Glutamatergic neuron (in vitro differentiated cells): Measurements from ENCODE around the gene PRPF6. TPM values are rescaled to one million over a fixed set of nuclear protein-coding genes. Genes with fewer than 3 reads are reported as not detected.

ENCODE experiments used
- DNase-seq: peaks from one replicate; pipeline ENCODE4 v3.0.0; 2022
- H3K27ac Mint-ChIP-seq: one replicate; pipeline ENCODE4 v1.8.0; 2020; ENCODE audit warnings: mild to moderate bottlenecking, mixed read lengths, inconsistent platforms; ENCODE audit not compliant: unreplicated experiment
- H3K27me3 Mint-ChIP-seq: one replicate; pipeline ENCODE4 v1.8.0; 2020; ENCODE audit warnings: mild to moderate bottlenecking, moderate library complexity, mixed read lengths, inconsistent platforms; ENCODE audit not compliant: unreplicated experiment
- H3K36me3 Mint-ChIP-seq: one replicate; pipeline ENCODE4 v1.8.0; 2020; ENCODE audit warnings: mild to moderate bottlenecking, mixed read lengths, inconsistent platforms; ENCODE audit not compliant: unreplicated experiment
- H3K4me1 Mint-ChIP-seq: one replicate; pipeline ENCODE4 v1.8.0; 2020; ENCODE audit warnings: mild to moderate bottlenecking, low read depth, mixed read lengths, inconsistent platforms; ENCODE audit not compliant: unreplicated experiment
- H3K4me3 Mint-ChIP-seq: one replicate; pipeline ENCODE4 v1.8.0; 2020; ENCODE audit warnings: mild to moderate bottlenecking, mixed read lengths, inconsistent platforms; ENCODE audit not compliant: unreplicated experiment
- H3K9me3 Mint-ChIP-seq: one replicate; pipeline ENCODE4 v1.8.0; 2020; ENCODE audit warnings: mild to moderate bottlenecking, moderate library complexity, mixed read lengths, inconsistent platforms; ENCODE audit not compliant: unreplicated experiment
- total RNA-seq: library from RNA; stranded (reverse); fragmentation: NEBNext Ultra II Directional; extraction: Animal tissue kit (Norgen Biotek cat#: 25700); gene quantifications from one replicate; pipeline ENCODE4 v1.2.1, GENCODE V29; 2021; ENCODE audit not compliant: unreplicated experiment
- TF ChIP-seq, protein P1 (sequence below): fragments of 200-600 bp; sonication (generic); IDR thresholded peaks from one replicate; pipeline ENCODE4 v1.5.0; 2021; ENCODE audit not compliant: partially characterized antibody, unreplicated experiment

The PRPF6 gene
- total RNA-seq, 1 donor from 2014 or later = 60.9 TPM

DNA sequence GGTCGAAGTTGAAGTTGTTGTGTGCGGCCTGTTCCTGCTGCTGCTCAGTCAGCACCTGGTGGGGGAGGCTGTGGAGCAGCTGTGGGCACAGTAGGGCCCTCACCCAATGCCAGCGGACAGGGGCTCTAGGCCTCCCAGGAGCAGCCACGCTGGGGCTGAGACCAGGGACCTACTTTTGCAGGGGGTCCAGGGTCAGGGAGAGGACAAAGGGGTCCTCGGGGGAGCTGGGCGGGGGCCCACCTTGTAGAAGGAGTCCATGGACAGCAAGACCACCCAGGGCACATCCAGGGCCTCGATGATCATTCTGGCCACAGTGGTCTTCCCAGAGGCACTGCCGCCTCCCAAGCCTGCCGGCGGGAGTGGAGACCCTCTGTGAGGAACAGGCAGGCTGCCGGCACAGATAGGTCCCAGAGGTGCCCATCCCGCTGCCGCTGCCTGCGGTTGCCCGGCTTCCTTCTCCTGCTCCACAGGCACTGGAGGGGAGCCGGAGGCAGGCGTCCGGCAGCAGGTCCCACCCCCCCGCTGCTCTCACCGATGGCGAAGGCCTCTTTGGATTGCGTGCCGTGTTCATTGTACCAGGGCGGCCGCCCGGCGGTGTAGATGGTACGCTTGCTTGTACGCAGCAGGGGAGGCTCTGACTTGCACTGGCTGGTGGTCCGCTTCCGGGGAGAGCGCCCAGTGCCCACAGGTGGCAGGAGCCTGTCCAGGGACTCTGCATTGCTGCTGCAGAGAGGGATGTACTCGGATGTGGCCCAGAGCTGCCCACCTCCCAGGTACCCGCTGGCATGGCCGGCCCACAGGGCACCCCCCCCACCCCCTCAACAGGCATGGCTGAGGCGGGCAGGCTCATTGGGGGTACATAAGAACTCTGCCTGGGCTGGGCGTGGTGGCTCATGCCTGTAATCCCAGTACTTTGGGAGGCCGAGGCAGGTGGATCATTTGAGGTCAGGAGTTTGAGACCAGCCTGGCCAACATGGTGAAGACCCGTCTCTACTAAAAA lies 34.7 kb upstream of the PRPF6 start:
- Mint-ChIP-seq H3K27me3 (peaks cover 31% of the 10 kb centered on the region), H3K36me3 (no peaks in the 10 kb centered on the region), H3K4me1 (peaks cover 25% of the 10 kb centered on the region), H3K4me3 (no peak overlapping the region), H3K27ac (peak overlapping the region; percentile 4), H3K9me3 (peaks cover 8% of the 10 kb centered on the region)
- DNase-seq = no peak
- TF ChIP-seq, protein P1, sequence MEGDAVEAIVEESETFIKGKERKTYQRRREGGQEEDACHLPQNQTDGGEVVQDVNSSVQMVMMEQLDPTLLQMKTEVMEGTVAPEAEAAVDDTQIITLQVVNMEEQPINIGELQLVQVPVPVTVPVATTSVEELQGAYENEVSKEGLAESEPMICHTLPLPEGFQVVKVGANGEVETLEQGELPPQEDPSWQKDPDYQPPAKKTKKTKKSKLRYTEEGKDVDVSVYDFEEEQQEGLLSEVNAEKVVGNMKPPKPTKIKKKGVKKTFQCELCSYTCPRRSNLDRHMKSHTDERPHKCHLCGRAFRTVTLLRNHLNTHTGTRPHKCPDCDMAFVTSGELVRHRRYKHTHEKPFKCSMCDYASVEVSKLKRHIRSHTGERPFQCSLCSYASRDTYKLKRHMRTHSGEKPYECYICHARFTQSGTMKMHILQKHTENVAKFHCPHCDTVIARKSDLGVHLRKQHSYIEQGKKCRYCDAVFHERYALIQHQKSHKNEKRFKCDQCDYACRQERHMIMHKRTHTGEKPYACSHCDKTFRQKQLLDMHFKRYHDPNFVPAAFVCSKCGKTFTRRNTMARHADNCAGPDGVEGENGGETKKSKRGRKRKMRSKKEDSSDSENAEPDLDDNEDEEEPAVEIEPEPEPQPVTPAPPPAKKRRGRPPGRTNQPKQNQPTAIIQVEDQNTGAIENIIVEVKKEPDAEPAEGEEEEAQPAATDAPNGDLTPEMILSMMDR = no peak

DNA sequence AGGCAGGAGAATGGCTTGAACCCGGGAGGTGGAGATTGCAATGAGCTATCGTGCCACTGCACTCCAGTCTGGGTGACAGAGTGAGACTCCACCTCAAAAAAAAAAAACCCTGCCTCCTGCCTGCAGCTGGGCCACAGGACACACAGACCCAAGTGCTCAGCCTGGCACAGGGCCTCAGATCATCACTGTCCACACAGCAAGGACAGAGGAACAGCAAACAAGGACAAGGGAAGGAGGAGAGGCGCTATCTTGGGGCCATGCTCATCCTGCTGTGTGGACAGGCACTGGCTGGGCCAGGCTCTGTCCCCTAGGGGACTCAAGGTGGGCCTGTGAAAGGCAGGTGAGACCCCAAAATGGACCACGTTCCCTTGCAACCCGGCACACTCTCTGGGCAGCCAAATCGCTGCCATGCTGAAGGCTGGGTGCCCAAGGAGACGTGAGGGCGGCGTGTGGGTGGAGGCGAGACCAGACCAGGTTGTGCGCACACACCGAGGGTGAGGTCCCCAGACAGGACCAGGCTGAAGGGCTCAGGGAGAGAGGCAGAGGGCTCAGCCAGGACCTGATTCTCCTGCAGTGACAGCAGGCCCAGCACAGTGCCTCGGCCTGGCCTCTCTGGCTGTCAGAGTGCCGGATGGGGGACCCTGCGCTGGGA lies 33.8 kb upstream of the PRPF6 start:
- Mint-ChIP-seq H3K4me3 (peak overlapping the region; percentile 69), H3K27ac (peak overlapping the region; percentile 66), H3K36me3 (no peaks in the 10 kb centered on the region), H3K9me3 (peaks cover 8% of the 10 kb centered on the region), H3K4me1 (peaks cover 25% of the 10 kb centered on the region), H3K27me3 (peaks cover 31% of the 10 kb centered on the region)
- TF ChIP-seq, protein P1 = no peak
- no peak for DNase-seq

DNA sequence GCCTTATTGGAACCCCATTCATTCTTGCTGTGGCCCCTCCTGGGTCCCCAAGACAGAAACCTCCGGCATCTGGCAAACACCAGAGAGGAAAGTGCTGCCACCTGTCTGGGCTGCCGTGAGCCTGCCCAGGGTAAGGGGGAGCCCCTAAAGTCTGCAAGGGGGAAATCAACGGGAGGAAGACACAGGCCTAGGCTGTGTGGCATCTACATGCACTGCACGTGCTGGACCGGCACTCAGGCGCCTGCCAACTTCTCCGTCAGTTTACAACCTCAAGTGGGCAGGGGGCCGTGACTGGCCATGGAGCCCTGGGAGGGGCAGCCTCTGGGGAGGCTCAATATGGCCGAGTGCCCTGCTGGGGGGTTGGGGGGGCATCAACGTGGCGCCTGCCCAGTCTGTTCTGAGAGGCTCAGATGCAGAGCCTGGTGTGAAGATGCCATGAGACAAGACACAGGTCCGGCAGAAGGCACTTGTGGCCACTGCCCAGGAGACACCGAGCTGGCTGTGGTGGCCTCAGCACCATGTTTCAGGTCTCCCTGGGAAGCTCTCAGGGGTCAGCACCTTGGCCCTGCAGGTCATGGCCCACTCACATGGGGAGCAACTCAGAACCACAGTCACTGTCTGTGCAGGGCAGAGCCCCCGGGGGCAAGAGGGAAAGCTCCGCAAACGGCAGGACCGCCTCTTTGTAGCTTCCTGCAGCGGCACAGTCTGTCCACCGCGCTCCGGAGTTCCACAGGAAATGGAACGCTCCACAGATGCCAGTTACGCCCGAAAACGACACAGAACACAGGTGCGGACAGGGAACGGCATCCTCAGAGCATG lies 33.1 kb upstream of the PRPF6 start:
- Mint-ChIP-seq H3K4me1 (peaks cover 23% of the 10 kb centered on the region), H3K27ac (no peak overlapping the region), H3K27me3 (peaks cover 29% of the 10 kb centered on the region), H3K9me3 (peaks cover 8% of the 10 kb centered on the region), H3K4me3 (no peak overlapping the region), H3K36me3 (no peaks in the 10 kb centered on the region)
- TF ChIP-seq, protein P1 = no peak
- no peak for DNase-seq

DNA sequence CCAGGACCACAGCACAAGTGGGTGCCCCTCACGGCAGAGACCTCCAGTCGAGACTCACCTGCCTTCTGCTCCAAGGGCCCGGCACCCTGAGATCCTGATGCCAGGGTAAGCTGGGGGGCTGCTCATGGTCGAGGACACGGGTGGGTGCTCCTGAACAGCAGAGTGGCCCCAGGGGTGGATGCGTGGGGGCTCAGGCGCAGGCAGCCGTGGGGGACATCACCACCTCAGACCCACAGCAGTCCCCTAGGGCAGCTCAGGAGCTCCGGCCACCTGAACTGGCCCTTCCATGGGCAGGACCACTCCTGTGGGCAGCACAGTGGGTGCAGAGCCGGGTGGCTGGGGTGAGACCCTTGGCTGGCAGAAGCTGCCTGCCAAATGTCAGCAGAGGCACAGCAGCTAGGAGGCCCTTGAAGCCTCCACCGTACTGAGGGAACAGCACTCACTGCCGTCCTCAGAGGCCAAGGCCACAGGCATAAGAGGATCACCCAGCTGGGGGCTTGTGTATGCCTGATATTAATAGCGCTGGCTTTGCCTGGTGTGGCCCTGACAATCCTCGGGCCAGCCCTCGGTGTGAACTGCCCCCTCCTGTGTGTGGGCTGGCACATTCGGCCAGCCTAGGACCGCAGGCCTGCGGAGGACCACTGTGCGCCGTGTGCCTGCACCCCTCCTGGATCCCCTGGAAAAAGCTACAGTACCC lies 30.1 kb upstream of the PRPF6 start:
- TF ChIP-seq, protein P1 = no peak
- Mint-ChIP-seq H3K9me3 (peaks cover 8% of the 10 kb centered on the region), H3K27ac (peak overlapping the region; percentile 94), H3K4me3 (peak overlapping the region; percentile 70), H3K27me3 (peaks cover 27% of the 10 kb centered on the region), H3K4me1 (peaks cover 30% of the 10 kb centered on the region), H3K36me3 (no peaks in the 10 kb centered on the region)
- no peak for DNase-seq
